ENCODE measurements around the gene SLC9A5.

SLC9A5 gene

DNA sequence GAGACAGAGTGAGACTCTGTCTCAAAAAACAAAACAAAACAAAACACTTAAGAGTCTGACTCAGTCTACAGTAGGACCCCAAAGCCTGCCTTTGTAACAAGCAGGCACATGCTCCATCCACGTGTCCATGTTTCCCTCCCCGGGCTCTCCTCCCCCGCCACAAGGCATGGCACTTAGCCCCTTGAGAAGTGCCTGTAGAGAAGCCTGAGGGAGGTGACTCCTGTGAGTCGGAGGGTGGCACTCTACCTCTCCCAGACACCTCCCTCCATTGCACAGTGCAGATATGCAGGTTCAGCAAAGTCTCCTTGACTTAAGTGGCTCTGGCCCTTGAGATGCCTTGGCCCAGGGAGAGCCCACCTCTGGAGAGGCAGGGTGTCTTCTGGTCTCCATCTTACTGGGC, 8.3 kb upstream of the SLC9A5 start:
- DNase-seq (ENCODE audit: low spot score), result no peak

GRCh38 chr16:67241008-67241900, 7.5 kb upstream of the SLC9A5 start:
- DNase-seq (ENCODE audit: low spot score), result no peak

GRCh38 chr16:67242138-67242730, 6.5 kb upstream of the SLC9A5 start:
- DNase-seq (ENCODE audit: low spot score), result no peak

GRCh38 chr16:67243481-67243880, 5.3 kb upstream of the SLC9A5 start:
- DNase-seq (ENCODE audit: low spot score), result no peak

- no peak for DNase-seq (ENCODE audit: low spot score)
Observed at GRCh38 chr16:67244387-67245185, 4.2 kb upstream of the SLC9A5 start.

DNA sequence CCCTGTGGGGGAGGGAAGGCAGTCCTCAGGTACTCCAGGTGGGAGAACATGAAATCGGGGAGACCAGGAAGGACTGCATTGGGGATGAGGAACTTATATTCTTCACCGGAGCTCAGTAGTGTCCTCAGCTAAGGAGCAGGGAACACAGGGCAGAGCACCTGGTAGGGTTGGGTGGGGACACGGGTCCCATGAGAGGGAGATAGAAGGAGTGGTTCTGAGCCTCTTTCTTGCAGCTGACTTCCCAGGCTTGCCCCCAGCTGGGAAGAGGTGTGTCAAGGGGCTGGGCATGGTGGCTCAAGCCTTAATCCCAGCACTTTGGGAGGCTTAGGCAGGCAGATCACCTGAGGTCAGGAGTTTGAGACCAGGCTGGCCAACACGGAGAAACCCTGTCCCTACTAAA, 3.6 kb upstream of the SLC9A5 start:
- DNase-seq (ENCODE audit: low spot score), result no peak

DNA sequence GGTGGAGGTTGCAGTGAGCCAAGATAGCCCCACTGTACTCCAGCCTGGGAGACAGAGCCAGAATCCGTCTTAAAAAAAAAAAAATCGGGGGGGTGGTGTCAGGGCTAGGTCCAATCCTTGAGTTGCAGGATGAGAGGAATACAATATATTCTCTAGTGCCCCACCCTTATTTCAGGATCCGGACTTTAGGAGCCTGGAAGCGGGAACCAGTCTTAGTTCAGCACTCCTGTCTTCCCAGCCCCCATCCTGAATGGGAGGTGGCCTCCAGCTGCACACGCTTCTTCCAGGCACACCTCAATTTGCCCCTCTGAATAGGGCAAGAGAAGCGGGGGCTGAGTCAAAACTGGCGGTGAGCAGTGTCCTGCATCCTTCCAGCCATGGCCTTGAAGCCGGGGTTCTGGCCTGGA, 3.1 kb upstream of the SLC9A5 start:
- no peak for DNase-seq (ENCODE audit: low spot score)

DNA sequence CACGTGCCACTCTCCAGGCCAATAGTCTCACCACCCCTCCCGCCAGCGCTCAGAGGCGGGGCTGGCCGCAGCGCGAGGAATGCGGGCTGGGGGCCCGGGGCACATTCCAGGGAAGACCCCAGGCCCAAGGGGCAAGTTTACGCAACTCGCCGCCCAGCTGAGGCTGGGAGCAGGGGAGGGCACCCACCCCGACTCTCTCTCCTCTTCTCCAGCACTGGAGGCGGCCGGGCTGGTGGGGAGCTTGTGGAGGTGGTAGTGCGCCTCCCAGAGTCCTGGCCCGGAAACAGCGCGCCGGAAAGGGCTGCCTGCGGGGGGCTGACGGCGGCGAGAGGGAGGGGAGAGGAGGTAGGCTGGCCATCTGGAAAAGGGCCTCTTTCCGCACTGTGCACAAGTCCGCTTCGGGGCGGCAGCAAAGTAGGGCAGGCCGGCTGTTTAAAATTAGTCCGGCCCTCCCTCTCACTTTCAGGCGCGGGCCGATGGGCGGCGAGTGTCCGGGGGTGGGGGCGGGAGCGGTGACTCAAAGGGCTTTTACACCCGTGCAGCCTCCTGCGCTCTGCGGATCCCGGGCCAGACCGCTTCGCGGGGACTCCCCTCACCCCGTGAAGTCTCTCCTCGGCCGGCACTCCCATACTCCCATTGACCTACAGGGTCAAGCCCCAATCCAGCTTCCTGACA, 2.6 kb upstream of the SLC9A5 start:
- DNase-seq (ENCODE audit: low spot score), result no peak

DNA sequence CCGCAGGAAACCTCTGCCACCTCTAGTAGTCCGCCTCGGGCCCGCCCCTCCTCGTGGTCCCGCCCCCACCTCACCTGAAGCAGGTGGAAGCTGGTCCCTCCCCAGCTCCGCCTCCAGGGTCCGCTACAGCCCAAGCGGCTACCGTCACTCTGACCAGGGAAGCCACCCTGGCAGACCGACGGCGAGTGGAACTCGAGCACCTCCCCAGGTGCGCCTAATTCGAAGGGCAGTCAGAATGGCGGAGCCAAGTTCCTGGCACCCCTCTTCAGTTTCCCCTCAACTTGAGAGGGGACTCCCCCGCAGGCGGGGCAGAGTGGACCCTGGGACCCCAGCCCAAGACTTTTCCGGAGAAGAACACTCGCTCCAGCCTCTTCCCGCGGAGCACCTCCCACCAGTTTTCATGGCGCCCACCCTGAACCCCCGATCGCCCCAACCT, 2.0 kb upstream of the SLC9A5 start:
- peak; percentile 86 for DNase-seq (ENCODE audit: low spot score)

DNA sequence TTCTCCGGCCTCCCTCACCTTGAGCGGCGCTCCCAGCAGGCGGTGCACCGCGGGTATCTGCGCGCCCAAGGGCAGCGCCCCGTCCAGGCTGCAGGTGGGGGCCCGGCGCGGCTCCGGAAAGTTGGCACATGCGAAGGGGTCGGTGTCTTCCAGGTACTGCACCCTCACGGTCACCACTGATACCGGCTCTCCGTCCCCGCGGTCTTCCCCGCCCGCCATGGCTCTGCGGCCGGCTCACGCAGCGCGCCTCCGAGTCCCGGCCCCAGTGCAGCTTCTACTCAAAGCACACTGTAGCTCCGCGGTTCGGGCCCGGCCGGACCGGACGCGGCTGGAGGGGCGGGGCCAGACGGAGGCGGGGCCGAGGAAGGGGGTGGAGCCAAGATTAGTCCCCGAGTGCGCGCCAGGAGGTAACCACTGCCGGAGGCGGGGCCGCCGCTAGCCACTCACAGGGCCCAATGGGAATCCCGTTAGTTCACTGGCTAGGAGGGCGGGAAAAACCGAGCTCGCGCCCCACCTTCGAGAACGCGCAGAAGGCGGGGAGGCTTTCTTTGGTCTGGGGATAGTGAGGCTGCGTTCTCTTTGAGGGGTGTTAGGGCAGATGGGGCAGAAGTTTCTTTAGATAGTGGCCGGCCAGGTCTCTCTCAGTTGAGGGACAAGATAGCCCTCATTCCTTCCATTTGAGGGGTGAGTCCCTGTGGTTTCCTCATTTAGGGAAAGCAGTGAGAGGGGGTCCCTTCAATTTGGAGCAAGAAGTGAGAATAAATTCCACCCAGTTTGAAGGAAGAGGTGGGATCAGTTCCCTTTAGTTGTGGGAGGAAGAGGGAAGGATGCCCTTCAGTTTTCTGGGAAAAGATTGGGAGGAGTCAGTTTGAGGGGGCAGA, 1.3 kb upstream of the SLC9A5 start, which contains the start of gene FHOD1:
FHOD1 (minus strand) TSS at position 290 of the 881 bp plus-strand sequence; CDS start at position 219, 71 bp downstream.
- peak; percentile 97 for DNase-seq (ENCODE audit: low spot score)

DNA sequence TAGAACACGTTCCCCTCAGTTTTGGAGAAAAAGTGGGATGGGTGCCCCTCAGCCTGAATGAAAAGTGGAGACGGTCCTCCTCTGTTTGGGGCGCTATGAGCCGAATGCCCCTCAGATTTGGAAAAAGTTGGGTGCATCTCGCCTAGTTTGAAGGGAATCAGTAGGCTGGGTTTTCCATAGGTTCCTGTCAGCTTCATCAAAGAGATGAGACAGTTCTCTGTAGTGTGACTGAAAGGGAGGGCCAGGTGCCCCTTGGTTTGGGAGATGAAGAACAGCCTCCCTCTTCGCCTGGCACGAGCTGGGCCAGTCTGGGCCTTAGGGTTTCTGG, 742 bp upstream of the SLC9A5 start:
- DNase-seq (ENCODE audit: low spot score), result no peak

GRCh38 chr16:67249178-67250044, 632 bp downstream of the SLC9A5 start:
- no peak for DNase-seq (ENCODE audit: low spot score)

GRCh38 chr16:67250045-67250327, 1.2 kb downstream of the SLC9A5 start:
- no peak for DNase-seq (ENCODE audit: low spot score)

- DNase-seq (ENCODE audit: low spot score), result no peak
Observed at GRCh38 chr16:67252609-67253497, 4.1 kb downstream of the SLC9A5 start.

DNA sequence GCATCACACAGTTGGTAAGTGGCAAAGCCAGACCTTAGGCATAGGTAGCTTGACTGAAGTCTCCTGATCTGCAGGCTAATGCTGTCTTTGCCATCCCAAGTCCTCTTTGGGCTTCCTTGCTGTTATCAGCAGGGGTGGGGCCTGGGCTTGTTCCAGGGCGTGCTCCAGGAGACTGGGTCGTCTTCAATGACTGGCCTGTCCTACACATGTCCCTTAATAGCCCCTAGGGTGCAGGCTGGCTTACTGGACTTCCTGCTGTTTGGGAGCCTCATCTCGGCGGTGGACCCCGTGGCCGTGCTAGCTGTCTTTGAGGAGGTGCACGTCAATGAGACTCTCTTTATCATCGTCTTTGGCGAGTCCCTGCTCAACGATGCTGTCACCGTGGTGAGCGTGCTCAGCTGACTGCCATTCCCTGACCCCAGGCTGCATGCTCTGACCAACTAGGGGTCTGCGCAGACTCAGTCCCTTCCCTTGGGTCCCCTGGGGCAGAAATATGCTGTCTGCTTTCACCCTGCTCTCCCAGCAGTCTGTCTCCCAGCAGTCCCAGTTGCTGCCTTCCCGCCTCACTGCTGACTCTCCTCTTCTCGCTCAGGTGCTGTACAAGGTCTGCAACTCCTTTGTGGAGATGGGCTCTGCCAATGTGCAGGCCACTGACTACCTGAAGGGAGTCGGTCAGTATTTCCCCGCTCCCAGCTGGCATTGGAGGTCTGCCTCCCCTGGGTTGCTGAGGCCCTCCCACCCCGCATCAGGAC, 6.2 kb downstream of the SLC9A5 start:
- DNase-seq (ENCODE audit: low spot score), result no peak

GRCh38 chr16:67255553-67256221, 6.9 kb downstream of the SLC9A5 start:
- no peak for DNase-seq (ENCODE audit: low spot score)

GRCh38 chr16:67256701-67257230, 8.0 kb downstream of the SLC9A5 start:
- no peak for DNase-seq (ENCODE audit: low spot score)
